Measurements from ENCODE around the gene SRC. TPM values are rescaled to one million over a fixed set of nuclear protein-coding genes. Genes with fewer than 3 reads are reported as not detected.
"Not testable (repeated sequence)": the region's sequence is repeated elsewhere in the genome, so short reads cannot be mapped to it uniquely, and the experiment has no call there.

The SRC gene
- total RNA-seq, 1 donor from 2014 or later, result 49.7 TPM

DNA sequence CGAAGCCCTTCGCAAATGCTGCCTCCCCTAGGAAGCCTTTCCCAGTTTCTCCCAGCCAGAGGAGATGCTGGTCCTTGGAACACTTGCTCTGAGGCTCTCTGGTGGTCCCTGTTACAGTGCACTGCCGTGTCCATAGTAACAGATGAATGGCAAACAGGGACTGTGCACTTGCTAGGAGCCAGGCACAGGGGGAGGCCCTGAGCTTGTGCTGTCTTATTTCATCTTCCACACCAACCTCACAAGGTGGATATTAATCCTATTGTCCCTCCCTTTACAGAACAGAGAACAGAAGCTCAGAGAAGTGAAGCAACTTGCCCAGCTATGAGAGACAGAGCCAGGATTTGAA lies 19.0 kb downstream of the SRC start:
- no peak for DNase-seq (ENCODE audit: low read depth)
- TF ChIP-seq, protein P1, sequence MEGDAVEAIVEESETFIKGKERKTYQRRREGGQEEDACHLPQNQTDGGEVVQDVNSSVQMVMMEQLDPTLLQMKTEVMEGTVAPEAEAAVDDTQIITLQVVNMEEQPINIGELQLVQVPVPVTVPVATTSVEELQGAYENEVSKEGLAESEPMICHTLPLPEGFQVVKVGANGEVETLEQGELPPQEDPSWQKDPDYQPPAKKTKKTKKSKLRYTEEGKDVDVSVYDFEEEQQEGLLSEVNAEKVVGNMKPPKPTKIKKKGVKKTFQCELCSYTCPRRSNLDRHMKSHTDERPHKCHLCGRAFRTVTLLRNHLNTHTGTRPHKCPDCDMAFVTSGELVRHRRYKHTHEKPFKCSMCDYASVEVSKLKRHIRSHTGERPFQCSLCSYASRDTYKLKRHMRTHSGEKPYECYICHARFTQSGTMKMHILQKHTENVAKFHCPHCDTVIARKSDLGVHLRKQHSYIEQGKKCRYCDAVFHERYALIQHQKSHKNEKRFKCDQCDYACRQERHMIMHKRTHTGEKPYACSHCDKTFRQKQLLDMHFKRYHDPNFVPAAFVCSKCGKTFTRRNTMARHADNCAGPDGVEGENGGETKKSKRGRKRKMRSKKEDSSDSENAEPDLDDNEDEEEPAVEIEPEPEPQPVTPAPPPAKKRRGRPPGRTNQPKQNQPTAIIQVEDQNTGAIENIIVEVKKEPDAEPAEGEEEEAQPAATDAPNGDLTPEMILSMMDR (IDR thresholded peaks at IDR 0.05; ENCODE audit: insufficient read depth, low read length, poor library complexity, severe bottlenecking), result no peak
- Histone ChIP-seq H3K27me3 (ENCODE audit: control insufficient read depth, insufficient read depth, low read length) (no peaks in the 10 kb centered on the region), H3K36me3 (ENCODE audit: control insufficient read depth, insufficient read depth, low read length) (no peaks in the 10 kb centered on the region), H3K4me3 (ENCODE audit: low read depth, low read length) (no peak overlapping the region)

- no peak for DNase-seq (ENCODE audit: low read depth)
- TF ChIP-seq, protein P1 (IDR thresholded peaks at IDR 0.05; ENCODE audit: insufficient read depth, low read length, poor library complexity, severe bottlenecking), result no peak
- no peaks in the 10 kb centered on the region for H3K36me3 ChIP-seq (ENCODE audit: control insufficient read depth, insufficient read depth, low read length)
- H3K27me3 ChIP-seq (ENCODE audit: control insufficient read depth, insufficient read depth, low read length), result no peaks in the 10 kb centered on the region
- no peak overlapping the region for H3K4me3 ChIP-seq (ENCODE audit: low read depth, low read length)
Observed at GRCh38 chr20:37365760-37366638, 20.1 kb downstream of the SRC start.

DNA sequence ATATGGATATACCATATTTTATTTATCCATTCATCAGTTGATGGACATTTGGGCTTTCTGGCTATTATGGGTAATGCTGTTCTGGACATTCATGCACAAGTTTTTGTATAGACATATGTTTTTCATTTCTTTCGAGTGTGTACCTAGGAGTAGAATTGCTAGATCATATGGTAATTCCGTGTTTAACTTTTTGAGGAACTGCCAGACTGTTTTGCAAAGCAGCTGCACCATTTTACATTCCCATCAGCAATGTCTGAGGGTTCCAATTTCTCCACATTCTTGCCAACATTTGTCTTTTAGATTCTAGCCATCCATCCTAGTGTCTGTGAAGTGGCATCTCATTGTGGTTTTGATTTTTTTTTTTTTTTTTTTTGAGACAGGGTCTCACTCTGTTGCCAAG lies 20.8 kb downstream of the SRC start:
- TF ChIP-seq, protein P1 (IDR thresholded peaks at IDR 0.05; ENCODE audit: insufficient read depth, low read length, poor library complexity, severe bottlenecking), result no peak
- no peaks in the 10 kb centered on the region for H3K36me3 ChIP-seq (ENCODE audit: control insufficient read depth, insufficient read depth, low read length)

DNA sequence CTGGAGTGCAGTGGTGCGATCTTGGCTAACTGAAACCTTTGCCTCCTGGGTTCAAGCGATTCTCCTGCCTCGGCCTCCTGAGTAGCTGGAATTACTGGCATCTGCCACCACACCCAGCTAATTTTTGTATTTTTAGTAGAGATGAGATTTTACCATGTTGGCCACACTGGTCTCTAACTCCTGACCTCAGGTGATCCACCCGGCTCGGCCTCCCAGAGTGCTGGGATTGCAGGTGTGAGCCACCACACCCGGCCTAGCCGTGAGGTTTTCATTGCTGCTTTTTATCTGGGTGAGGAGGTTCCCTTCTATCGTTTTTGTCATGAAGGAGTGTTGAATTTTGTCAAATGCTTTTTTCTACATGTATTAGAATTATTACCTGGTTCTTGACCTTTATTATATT lies 23.9 kb downstream of the SRC start:
- no peaks in the 10 kb centered on the region for H3K27me3 ChIP-seq (ENCODE audit: control insufficient read depth, insufficient read depth, low read length)
- no peaks in the 10 kb centered on the region for H3K36me3 ChIP-seq (ENCODE audit: control insufficient read depth, insufficient read depth, low read length)
- DNase-seq (ENCODE audit: low read depth), result no peak
- no peak overlapping the region for H3K4me3 ChIP-seq (ENCODE audit: low read depth, low read length)
- TF ChIP-seq, protein P1 (IDR thresholded peaks at IDR 0.05; ENCODE audit: insufficient read depth, low read length, poor library complexity, severe bottlenecking), result no peak

More for the DNA sequence above, 20.8 kb downstream of the SRC start:
- Histone ChIP-seq H3K4me3 (ENCODE audit: low read depth, low read length) (no peak overlapping the region), H3K27me3 (ENCODE audit: control insufficient read depth, insufficient read depth, low read length) (no peaks in the 10 kb centered on the region)
- DNase-seq (ENCODE audit: low read depth), result no peak

DNA sequence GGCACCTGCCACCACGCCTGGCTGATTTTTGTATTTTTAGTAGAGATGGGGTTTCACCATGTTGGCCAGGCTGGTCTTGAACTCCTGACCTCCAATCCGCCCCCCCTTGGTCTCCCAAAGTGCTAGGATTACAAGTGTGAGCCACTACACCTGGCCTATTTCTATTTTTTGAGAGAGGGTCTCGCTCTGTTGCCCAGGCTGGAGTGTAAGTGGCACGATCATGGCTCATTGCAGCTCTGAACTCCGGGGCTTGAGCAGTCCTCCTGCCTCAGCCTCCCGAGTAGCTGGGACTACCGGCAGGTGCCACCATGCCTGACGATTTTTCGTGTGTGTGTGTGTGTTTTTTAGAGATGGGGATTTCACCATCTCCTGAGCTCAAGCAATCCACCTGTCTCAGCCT lies 25.9 kb downstream of the SRC start:
- not testable (repeated sequence) for H3K36me3 ChIP-seq (ENCODE audit: control insufficient read depth, insufficient read depth, low read length); H3K27me3 ChIP-seq (ENCODE audit: control insufficient read depth, insufficient read depth, low read length); DNase-seq (ENCODE audit: low read depth); H3K4me3 ChIP-seq (ENCODE audit: low read depth, low read length)

- Histone ChIP-seq H3K36me3 (ENCODE audit: control insufficient read depth, insufficient read depth, low read length) (peaks cover 2% of the 10 kb centered on the region), H3K4me3 (ENCODE audit: low read depth, low read length) (no peak overlapping the region), H3K27me3 (ENCODE audit: control insufficient read depth, insufficient read depth, low read length) (no peaks in the 10 kb centered on the region)
- TF ChIP-seq, protein P1 (IDR thresholded peaks at IDR 0.05; ENCODE audit: insufficient read depth, low read length, poor library complexity, severe bottlenecking), result no peak
- DNase-seq (ENCODE audit: low read depth), result no peak
Observed at GRCh38 chr20:37372441-37372840, 26.5 kb downstream of the SRC start.

All from kidney epithelial cell (primary cell).